HG02610 (cell line): ENCODE data around the gene RTN4RL1.

Experiments
- ATAC-seq: cut with Tn5 transposase; IDR thresholded peaks from one replicate; pipeline ENCODE4 v1.9.1; 2021; ENCODE audit warnings: mild to moderate bottlenecking, moderate library complexity; ENCODE audit not compliant: unreplicated experiment

The RTN4RL1 gene

GRCh38 chr17:2025220-2025621, at the start of gene RTN4RL1:
TSS of gene RTN4RL1 (minus strand) at chr17:2025334. CDS start at chr17:2024865, 469 bp downstream.
- ATAC-seq, result no peak

- ATAC-seq, result no peak
Measured at GRCh38 chr17:2074919-2075318, 49.8 kb upstream of the RTN4RL1 start.

GRCh38 chr17:2071455-2072281, 46.5 kb upstream of the RTN4RL1 start:
- ATAC-seq, result no peak

- ATAC-seq, result no peak
Measured at GRCh38 chr17:2071024-2071385, 45.9 kb upstream of the RTN4RL1 start.

GRCh38 chr17:2070241-2071023, 45.3 kb upstream of the RTN4RL1 start:
- ATAC-seq, result peak; percentile 69

GRCh38 chr17:2068519-2069051, 43.5 kb upstream of the RTN4RL1 start:
- no peak for ATAC-seq

- no peak for ATAC-seq
Measured at GRCh38 chr17:2068031-2068518, 42.9 kb upstream of the RTN4RL1 start.

GRCh38 chr17:2067608-2068024, 42.5 kb upstream of the RTN4RL1 start:
- no peak for ATAC-seq

- no peak for ATAC-seq
Measured at GRCh38 chr17:2067048-2067561, 42.0 kb upstream of the RTN4RL1 start.

GRCh38 chr17:2065949-2066400, 40.8 kb upstream of the RTN4RL1 start:
- no peak for ATAC-seq

GRCh38 chr17:2064980-2065785, 40.0 kb upstream of the RTN4RL1 start:
- ATAC-seq, result no peak

GRCh38 chr17:2064520-2064971, 39.4 kb upstream of the RTN4RL1 start:
- no peak for ATAC-seq

- ATAC-seq, result no peak
Measured at GRCh38 chr17:2064147-2064489, 39.0 kb upstream of the RTN4RL1 start.

GRCh38 chr17:2063261-2064146, 38.4 kb upstream of the RTN4RL1 start:
- ATAC-seq, result no peak

- no peak for ATAC-seq
Measured at GRCh38 chr17:2062571-2063183, 37.5 kb upstream of the RTN4RL1 start.

GRCh38 chr17:2061441-2061958, 36.4 kb upstream of the RTN4RL1 start:
- ATAC-seq, result no peak

- ATAC-seq, result no peak
Measured at GRCh38 chr17:2060681-2061440, 35.7 kb upstream of the RTN4RL1 start.

- no peak for ATAC-seq
Measured at GRCh38 chr17:2060385-2060658, 35.2 kb upstream of the RTN4RL1 start.
